NCI-H82 (cell line): Measurements from ENCODE around the gene SLIT3.
A peak's percentile ranks its signal among the peaks of the same experiment; 100 is the strongest.
"Not testable (repeated sequence)": the region's sequence is repeated elsewhere in the genome, so short reads cannot be mapped to it uniquely, and the experiment has no call there.

Experiments
- DNase-seq: peaks from one replicate; lab custom pipeline; 2025; lab: John Stamatoyannopoulos, UW

Gene SLIT3

GRCh38 chr5:169142264-169142970 lies 158.5 kb downstream of the SLIT3 start:
- DNase-seq: no peak

GRCh38 chr5:169140215-169140614 lies 160.7 kb downstream of the SLIT3 start:
- DNase-seq: not testable (repeated sequence)

GRCh38 chr5:169139480-169140050 lies 161.4 kb downstream of the SLIT3 start:
- DNase-seq: no peak

GRCh38 chr5:169133531-169133930 lies 167.4 kb downstream of the SLIT3 start:
- no peak for DNase-seq

GRCh38 chr5:169132302-169132660 lies 168.7 kb downstream of the SLIT3 start:
- no peak for DNase-seq

GRCh38 chr5:169131616-169132301 lies 169.2 kb downstream of the SLIT3 start:
- no peak for DNase-seq

GRCh38 chr5:169128679-169129078 lies 172.3 kb downstream of the SLIT3 start:
- no peak for DNase-seq

- no peak for DNase-seq
These were observed 173.5 kb downstream of the SLIT3 start for GRCh38 chr5:169127431-169127830.

GRCh38 chr5:169126481-169127021 lies 174.4 kb downstream of the SLIT3 start:
- DNase-seq: no peak

GRCh38 chr5:169125571-169125970 lies 175.4 kb downstream of the SLIT3 start:
- DNase-seq: no peak

- no peak for DNase-seq
These were observed 178.0 kb downstream of the SLIT3 start for GRCh38 chr5:169122951-169123350.

- no peak for DNase-seq
These were observed 179.1 kb downstream of the SLIT3 start for GRCh38 chr5:169121630-169122420.

- no peak for DNase-seq
These were observed 181.5 kb downstream of the SLIT3 start for GRCh38 chr5:169119288-169120048.

GRCh38 chr5:169116961-169117461 lies 183.9 kb downstream of the SLIT3 start:
- DNase-seq: peak; percentile 59

- DNase-seq: no peak
These were observed 185.3 kb downstream of the SLIT3 start for GRCh38 chr5:169115461-169116124.

- no peak for DNase-seq
These were observed 186.4 kb downstream of the SLIT3 start for GRCh38 chr5:169114466-169115065.

GRCh38 chr5:169112016-169112415 lies 188.9 kb downstream of the SLIT3 start:
- no peak for DNase-seq

GRCh38 chr5:169106911-169107706 lies 193.8 kb downstream of the SLIT3 start:
- no peak for DNase-seq

GRCh38 chr5:169105582-169105981 lies 195.4 kb downstream of the SLIT3 start:
- not testable (repeated sequence) for DNase-seq
